SK-N-MC (cell line): Measurements from ENCODE around the gene CCDC89.
"Not testable (repeated sequence)": the region's sequence is repeated elsewhere in the genome, so short reads cannot be mapped to it uniquely, and the experiment has no call there.

Source experiments
- DNase-seq: peaks from one replicate; pipeline ENCODE4 v3.0.0-alpha.2; 2011; ENCODE audit warnings: low read depth, low spot score
- H3K27ac ChIP-seq: fragments of 200-600 bp; sonication (generic); 2 replicates; pipeline ENCODE4 v1.5.1; 2016; ENCODE audit warnings: mixed run types
- H3K36me3 ChIP-seq: fragments of 200-600 bp; sonication (generic); 2 replicates; pipeline ENCODE4 v1.6.1; 2017; ENCODE audit warnings: antibody characterized with exemption, low read length, mixed read lengths; ENCODE audit not compliant: insufficient read depth
- H3K4me3 ChIP-seq: fragments of 200-600 bp; sonication (generic); 2 replicates; pipeline ENCODE4 v1.5.1; 2016
- H3K9ac ChIP-seq: fragments of 200-600 bp; sonication (generic); 2 replicates; pipeline ENCODE4 v1.8.0; 2017; ENCODE audit warnings: mixed run types, mixed read lengths; ENCODE audit not compliant: insufficient read length
- H3K9me3 ChIP-seq: fragments of 200-600 bp; sonication (generic); 2 replicates; pipeline ENCODE4 v1.6.1; 2017; ENCODE audit warnings: low read depth, mild to moderate bottlenecking, antibody characterized with exemption, low read length, moderate library complexity, mixed read lengths
- EZH2 ChIP-seq: fragments of 200-600 bp; sonication (generic); IDR thresholded peaks from one replicate; pipeline ENCODE4 v1.6.1; 2017; ENCODE audit warnings: antibody characterized with exemption
- FOXP2 ChIP-seq: optimal IDR thresholded peaks from 2 replicates; pipeline ENCODE3; 2011; ENCODE audit warnings: mild to moderate bottlenecking, moderate library complexity; ENCODE audit not compliant: insufficient read depth; ENCODE audit errors: extremely low read length, control extremely low read depth
- POLR2AphosphoS5 ChIP-seq: IDR thresholded peaks from 2 replicates; pipeline ENCODE4 v1.6.1; 2012; ENCODE audit warnings: mild to moderate bottlenecking, low read depth, low read length, borderline replicate concordance

Gene CCDC89

DNA sequence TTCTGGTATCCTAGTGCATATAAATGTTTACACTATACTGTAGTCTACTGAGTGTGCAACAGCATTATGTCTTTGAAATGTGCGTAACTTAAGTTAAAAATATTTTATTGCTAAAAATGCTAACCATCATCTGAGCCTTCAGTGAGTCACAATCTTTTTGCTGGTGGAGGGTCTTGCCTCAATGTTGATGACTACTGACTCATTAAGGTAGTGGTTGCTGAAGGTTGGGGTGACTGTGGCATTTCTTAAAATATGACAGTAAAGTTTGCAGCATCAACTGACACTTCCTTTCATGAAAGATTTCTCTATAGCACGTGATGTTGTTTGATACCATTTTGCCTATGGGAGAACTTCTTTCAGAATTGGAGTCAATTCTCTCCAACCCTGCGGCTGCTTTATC lies 12.6 kb downstream of the CCDC89 start:
- DNase-seq = no peak
- no peaks in the 10 kb centered on the region for H3K36me3 ChIP-seq
- TF ChIP-seq FOXP2 (no peak), EZH2 (no peak), POLR2AphosphoS5 (no peak)

DNA sequence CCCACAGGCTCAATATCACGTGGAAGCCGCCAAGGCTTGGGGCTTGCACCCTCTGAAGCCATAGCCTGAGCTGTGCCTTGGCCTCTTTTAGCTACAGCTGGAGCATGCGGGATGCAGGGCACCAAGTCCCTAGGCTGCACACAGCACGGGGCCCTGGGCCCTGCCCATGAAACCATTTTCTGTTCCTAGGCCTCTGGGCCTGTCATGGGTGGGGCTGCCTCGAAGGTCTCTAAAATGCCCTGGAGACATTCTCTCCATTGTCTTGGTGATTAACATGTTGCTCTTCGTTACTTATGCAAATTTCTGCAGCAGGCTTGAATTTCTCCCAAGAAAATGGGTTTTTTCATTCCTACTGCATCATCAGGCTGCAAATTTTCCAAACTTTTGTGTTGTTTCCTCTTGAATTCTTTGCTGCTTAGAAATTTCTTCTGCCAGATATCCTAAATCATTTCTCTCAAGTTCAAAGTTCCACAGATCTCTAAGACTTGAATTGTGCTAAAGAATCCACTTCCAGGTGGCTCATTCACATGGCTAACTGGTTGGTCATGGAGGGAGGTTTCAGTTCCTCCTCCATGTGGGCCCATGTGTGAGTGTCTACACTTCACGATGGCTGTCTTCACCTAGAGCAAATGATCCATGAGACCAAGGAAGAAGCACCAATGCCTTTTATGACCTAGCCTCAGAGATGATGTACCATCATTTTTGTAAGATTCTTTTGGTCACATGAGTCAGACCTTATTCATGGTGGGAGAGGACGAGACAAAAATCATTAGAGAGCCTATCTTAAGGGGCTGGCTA lies 13.7 kb downstream of the CCDC89 start:
- no peak overlapping the region for H3K9ac ChIP-seq
- no peak for TF ChIP-seq EZH2
- no peak for TF ChIP-seq FOXP2
- TF ChIP-seq POLR2AphosphoS5 = no peak
- no peaks in the 10 kb centered on the region for H3K9me3 ChIP-seq
- no peak for DNase-seq
- no peak overlapping the region for H3K4me3 ChIP-seq
- no peak overlapping the region for H3K27ac ChIP-seq
- no peaks in the 10 kb centered on the region for H3K36me3 ChIP-seq

More for the DNA sequence above, 12.6 kb downstream of the CCDC89 start:
- Histone ChIP-seq H3K9me3 (no peaks in the 10 kb centered on the region), H3K4me3 (no peak overlapping the region), H3K27ac (no peak overlapping the region), H3K9ac (no peak overlapping the region)

DNA sequence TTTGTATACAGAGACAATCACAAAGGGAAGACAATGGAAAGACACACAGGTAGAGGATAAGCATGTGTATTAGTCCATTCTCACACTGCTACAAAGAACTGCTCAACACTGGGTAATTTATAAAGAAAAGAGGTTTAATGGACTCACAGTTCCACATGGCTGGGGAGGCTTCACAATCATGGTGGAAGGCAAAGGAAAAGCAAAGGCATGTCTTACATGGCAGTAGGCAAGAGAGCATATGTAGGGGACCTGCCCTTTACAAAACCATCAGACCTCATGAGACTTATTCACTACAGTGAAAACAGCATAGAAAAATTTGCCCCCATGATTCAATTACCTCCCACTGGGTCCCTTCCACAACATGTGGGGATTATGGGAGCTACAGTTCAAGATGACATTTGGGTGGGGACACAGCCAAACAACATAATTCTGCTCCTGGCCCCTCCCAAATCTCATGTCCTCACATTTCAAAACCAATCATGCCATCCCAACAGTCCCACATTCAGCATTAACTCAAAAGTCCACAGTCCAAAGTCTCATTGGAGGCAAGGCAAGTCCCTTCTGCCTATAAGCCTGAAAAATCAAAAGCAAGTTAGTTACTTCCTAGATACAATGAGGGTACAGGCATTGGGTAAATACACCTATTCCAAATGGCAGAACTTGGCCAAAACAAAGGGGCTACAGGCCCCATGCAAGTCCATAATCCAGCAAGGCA lies 14.9 kb downstream of the CCDC89 start:
- DNase-seq, H3K9ac ChIP-seq, H3K9me3 ChIP-seq, H3K4me3 ChIP-seq, H3K36me3 ChIP-seq, H3K27ac ChIP-seq: not testable (repeated sequence)

DNA sequence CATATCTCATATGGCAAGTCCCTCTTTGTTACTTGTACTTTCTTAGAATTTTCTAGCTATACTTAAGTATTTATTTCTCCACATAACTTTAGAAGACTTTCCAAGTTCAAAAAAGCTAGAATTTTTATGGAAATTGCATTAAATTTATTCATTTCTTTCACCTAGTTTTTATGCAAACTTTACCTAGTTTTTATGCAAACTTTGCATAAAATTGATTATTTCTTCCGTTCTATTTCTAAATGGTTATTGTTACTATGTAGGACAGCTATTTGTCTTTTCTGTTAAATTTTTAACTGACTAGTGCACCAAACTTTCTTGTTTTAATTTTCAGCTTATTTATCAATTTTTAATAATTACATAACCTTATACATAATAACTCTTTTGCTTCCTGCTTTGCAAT lies 17.8 kb downstream of the CCDC89 start:
- Histone ChIP-seq H3K36me3 (peaks cover 13% of the 10 kb centered on the region), H3K4me3 (no peak overlapping the region), H3K9me3 (no peaks in the 10 kb centered on the region), H3K9ac (no peak overlapping the region), H3K27ac (no peak overlapping the region)
- no peak for TF ChIP-seq FOXP2
- TF ChIP-seq POLR2AphosphoS5 = no peak
- no peak for TF ChIP-seq EZH2
- DNase-seq = no peak

DNA sequence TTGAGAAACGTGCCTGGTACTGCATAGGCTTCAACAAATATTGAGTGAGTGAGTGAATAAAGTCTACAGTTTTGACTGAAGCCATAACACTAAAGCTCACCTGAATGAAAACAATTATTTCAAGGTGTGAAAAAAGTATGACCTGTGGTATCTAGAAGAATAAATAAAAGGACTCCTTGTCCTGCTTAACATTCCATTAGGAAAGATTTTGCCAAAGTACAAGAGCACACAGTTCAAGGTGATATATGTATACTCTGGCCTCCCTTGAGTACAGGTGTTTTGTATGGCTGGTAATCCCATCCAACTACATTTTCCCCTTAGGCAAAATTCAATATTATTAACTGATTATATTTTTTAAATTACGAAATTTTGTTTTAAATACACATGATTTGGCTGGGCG lies 19.3 kb downstream of the CCDC89 start:
- TF ChIP-seq FOXP2 = no peak
- TF ChIP-seq POLR2AphosphoS5 = no peak
- DNase-seq = no peak
- no peaks in the 10 kb centered on the region for H3K9me3 ChIP-seq
- no peak overlapping the region for H3K27ac ChIP-seq
- H3K9ac ChIP-seq = no peak overlapping the region
- no peak overlapping the region for H3K4me3 ChIP-seq
- H3K36me3 ChIP-seq = peaks cover 25% of the 10 kb centered on the region

DNA sequence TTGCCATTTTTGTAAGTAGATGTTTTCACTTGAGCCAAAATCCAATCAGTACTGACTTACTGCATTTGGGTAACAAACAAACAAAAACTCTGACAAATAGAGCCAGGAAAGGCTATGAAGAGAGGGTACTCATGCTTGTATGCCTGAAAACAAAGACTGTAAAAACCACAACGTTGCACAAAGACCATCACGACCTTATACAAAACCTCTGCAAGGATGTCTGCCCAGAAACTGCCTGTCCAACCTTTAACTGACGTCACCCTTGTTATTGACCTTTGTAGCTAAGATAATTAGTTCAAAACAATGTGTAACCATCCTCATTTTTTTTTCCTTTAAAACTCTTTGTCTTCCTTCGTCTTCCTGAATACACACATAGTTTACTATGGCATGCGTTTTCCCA lies 20.3 kb downstream of the CCDC89 start:
- Histone ChIP-seq H3K9ac (peak overlapping the region; percentile 99), H3K36me3 (peaks cover 34% of the 10 kb centered on the region), H3K9me3 (no peaks in the 10 kb centered on the region), H3K4me3 (peak overlapping the region; percentile 84; the same call in 1 of the 2 replicates), H3K27ac (peak overlapping the region; percentile 87; the same call in 1 of the 2 replicates)
- TF ChIP-seq FOXP2 (no peak), POLR2AphosphoS5 (no peak), EZH2 (no peak)
- no peak for DNase-seq

DNA sequence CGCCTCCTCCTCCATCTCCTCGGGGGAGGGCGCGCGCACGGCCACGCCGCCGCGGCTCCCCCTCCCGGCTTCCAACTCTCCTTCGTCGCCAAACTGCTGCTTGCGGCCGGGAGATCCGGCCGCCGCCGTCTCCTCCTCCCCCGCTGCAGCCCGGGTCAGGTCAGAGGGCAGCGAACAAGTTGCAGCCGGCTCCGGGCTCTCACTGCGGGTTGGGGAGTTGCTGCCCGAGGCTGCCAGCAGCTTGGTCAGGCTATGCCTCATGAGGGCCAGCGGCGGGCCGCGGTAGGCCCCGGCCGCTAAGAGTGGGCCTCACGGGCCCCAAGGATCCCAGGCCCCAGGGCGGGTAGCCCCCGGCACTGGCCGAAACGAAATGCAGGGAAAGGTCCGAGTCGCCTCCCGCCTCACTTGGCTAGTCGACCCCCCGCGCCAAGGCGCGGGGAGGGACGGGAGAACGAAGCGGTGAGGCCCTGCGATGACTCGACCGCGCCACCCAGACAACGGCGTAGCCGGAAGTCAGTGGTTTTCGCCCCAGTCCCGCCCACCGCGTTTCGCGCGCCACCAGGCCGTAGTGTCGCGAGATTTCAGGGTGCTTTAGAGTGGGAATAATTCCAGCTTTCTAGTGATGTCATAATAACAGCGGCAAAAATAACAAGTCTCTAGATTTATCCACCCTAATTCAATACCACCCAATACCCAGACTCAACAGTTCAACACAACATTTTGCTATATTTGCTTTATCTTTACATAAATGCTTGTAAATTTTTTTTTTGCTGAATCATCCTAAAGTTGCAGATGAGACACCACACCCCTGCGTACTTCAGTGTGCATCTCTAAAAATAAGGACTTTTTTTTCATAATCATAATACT lies 21.1 kb downstream of the CCDC89 start, which contains the start of gene CREBZF:
Gene CREBZF, minus strand, starts transcription at position 515 of the 867 bp plus-strand sequence. Its CDS starts 254 bp downstream, at position 261.
- TF ChIP-seq POLR2AphosphoS5 (peak; percentile 98), FOXP2 (no peak), EZH2 (no peak)
- Histone ChIP-seq H3K9ac (peak within 1 kb of the TSS; percentile 99), H3K9me3 (no peaks in the 10 kb centered on the region), H3K36me3 (peaks cover 43% of the 10 kb centered on the region), H3K27ac (peak within 1 kb of the TSS; percentile 87), H3K4me3 (peak within 1 kb of the TSS; percentile 84)
- peak; percentile 82 for DNase-seq
